ENCODE data around the gene GPR87. TPM values are rescaled to one million over a fixed set of nuclear protein-coding genes. Genes with fewer than 3 reads are reported as not detected.

The GPR87 gene
- polyA plus RNA-seq, 4 donors: not detected

- no peaks in the 10 kb centered on the region for H3K27me3 ChIP-seq (ENCODE audit: control insufficient read depth in 3 of 3, insufficient read depth in 3 of 3, low read length in 3 of 3)
- no peaks in the 10 kb centered on the region for H3K9me3 ChIP-seq (ENCODE audit: control insufficient read depth in 2 of 2, insufficient read depth in 1 of 2, low read depth in 1 of 2, low read length in 1 of 2)
- no peak for FAIRE-seq
- no peak overlapping the region for H3K4me3 ChIP-seq (ENCODE audit: low read depth in 1 of 3, low read length in 3 of 3)
- no peak for DNase-seq
- no peaks in the 10 kb centered on the region for H3K36me3 ChIP-seq (ENCODE audit: control insufficient read depth in 3 of 3, insufficient read depth in 2 of 3, low read depth in 1 of 3, low read length in 3 of 3)
- no peaks in the 10 kb centered on the region for H3K4me1 ChIP-seq (ENCODE audit: control insufficient read depth in 3 of 3, insufficient read depth in 2 of 3, low read depth in 1 of 3, low read length in 2 of 3)
- H3K27ac ChIP-seq (ENCODE audit: low read depth in 1 of 3, low read length in 2 of 3): no peak overlapping the region
- WGBS, 3 donors: 72 to 77% (median 75%) methylated on average over 3 of the region's 3 CpGs
These were observed 29.7 kb upstream of the GPR87 start for GRCh38 chr3:151346292-151346691.

- WGBS, 3 donors: 37 to 51% (median 42%) methylated on average over 2 of the region's 2 CpGs
- DNase-seq (peak; percentile 36 to 44), FAIRE-seq (no peak)
- no peaks in the 10 kb centered on the region for H3K9me3 ChIP-seq (ENCODE audit: control insufficient read depth in 2 of 2, insufficient read depth in 1 of 2, low read depth in 1 of 2, low read length in 1 of 2)
- H3K4me1 ChIP-seq (ENCODE audit: control insufficient read depth in 3 of 3, insufficient read depth in 2 of 3, low read depth in 1 of 3, low read length in 2 of 3): no peaks in the 10 kb centered on the region
- no peak overlapping the region for H3K27ac ChIP-seq (ENCODE audit: low read depth in 1 of 3, low read length in 2 of 3)
- H3K4me3 ChIP-seq (ENCODE audit: low read depth in 1 of 3, low read length in 3 of 3): no peak overlapping the region
- H3K36me3 ChIP-seq (ENCODE audit: control insufficient read depth in 3 of 3, insufficient read depth in 2 of 3, low read depth in 1 of 3, low read length in 3 of 3): no peaks in the 10 kb centered on the region
- H3K27me3 ChIP-seq (ENCODE audit: control insufficient read depth in 3 of 3, insufficient read depth in 3 of 3, low read length in 3 of 3): no peaks in the 10 kb centered on the region
These were observed 29.2 kb upstream of the GPR87 start for GRCh38 chr3:151345859-151346258.

GRCh38 chr3:151331696-151332095, 15.1 kb upstream of the GPR87 start:
- Histone ChIP-seq H3K9me3 (ENCODE audit: control insufficient read depth in 2 of 2, insufficient read depth in 1 of 2, low read depth in 1 of 2, low read length in 1 of 2) (no peaks in the 10 kb centered on the region), H3K36me3 (ENCODE audit: control insufficient read depth in 3 of 3, insufficient read depth in 2 of 3, low read depth in 1 of 3, low read length in 3 of 3) (no peaks in the 10 kb centered on the region), H3K27ac (ENCODE audit: low read depth in 1 of 3, low read length in 2 of 3) (no peak overlapping the region), H3K27me3 (ENCODE audit: control insufficient read depth in 3 of 3, insufficient read depth in 3 of 3, low read length in 3 of 3) (no peaks in the 10 kb centered on the region), H3K4me3 (ENCODE audit: low read depth in 1 of 3, low read length in 3 of 3) (no peak overlapping the region), H3K4me1 (ENCODE audit: control insufficient read depth in 3 of 3, insufficient read depth in 2 of 3, low read depth in 1 of 3, low read length in 2 of 3) (no peaks in the 10 kb centered on the region)
- no peak for FAIRE-seq
- WGBS, 3 donors: 88 to 89% (median 89%) methylated on average over 2 of the region's 2 CpGs
- no peak for DNase-seq

- H3K9me3 ChIP-seq (ENCODE audit: control insufficient read depth in 2 of 2, insufficient read depth in 1 of 2, low read depth in 1 of 2, low read length in 1 of 2): no peaks in the 10 kb centered on the region
- no peak overlapping the region for H3K4me3 ChIP-seq (ENCODE audit: low read depth in 1 of 3, low read length in 3 of 3)
- no peaks in the 10 kb centered on the region for H3K36me3 ChIP-seq (ENCODE audit: control insufficient read depth in 3 of 3, insufficient read depth in 2 of 3, low read depth in 1 of 3, low read length in 3 of 3)
- no peak for FAIRE-seq
- no peaks in the 10 kb centered on the region for H3K27me3 ChIP-seq (ENCODE audit: control insufficient read depth in 3 of 3, insufficient read depth in 3 of 3, low read length in 3 of 3)
- H3K4me1 ChIP-seq (ENCODE audit: control insufficient read depth in 3 of 3, insufficient read depth in 2 of 3, low read depth in 1 of 3, low read length in 2 of 3): no peaks in the 10 kb centered on the region
- no peak for DNase-seq
- H3K27ac ChIP-seq (ENCODE audit: low read depth in 1 of 3, low read length in 2 of 3): no peak overlapping the region
These were observed 14.3 kb upstream of the GPR87 start for GRCh38 chr3:151330899-151331298.

GRCh38 chr3:151330379-151330778, 13.8 kb upstream of the GPR87 start:
- Histone ChIP-seq H3K27ac (ENCODE audit: low read depth in 1 of 3, low read length in 2 of 3) (no peak overlapping the region), H3K9me3 (ENCODE audit: control insufficient read depth in 2 of 2, insufficient read depth in 1 of 2, low read depth in 1 of 2, low read length in 1 of 2) (no peaks in the 10 kb centered on the region), H3K36me3 (ENCODE audit: control insufficient read depth in 3 of 3, insufficient read depth in 2 of 3, low read depth in 1 of 3, low read length in 3 of 3) (no peaks in the 10 kb centered on the region), H3K4me3 (ENCODE audit: low read depth in 1 of 3, low read length in 3 of 3) (no peak overlapping the region), H3K27me3 (ENCODE audit: control insufficient read depth in 3 of 3, insufficient read depth in 3 of 3, low read length in 3 of 3) (no peaks in the 10 kb centered on the region), H3K4me1 (ENCODE audit: control insufficient read depth in 3 of 3, insufficient read depth in 2 of 3, low read depth in 1 of 3, low read length in 2 of 3) (no peaks in the 10 kb centered on the region)
- 72 to 80% (median 72%) methylated on average over 4 of the region's 4 CpGs for WGBS, 3 donors
- DNase-seq (no peak), FAIRE-seq (no peak)

- no peaks in the 10 kb centered on the region for H3K9me3 ChIP-seq (ENCODE audit: control insufficient read depth in 2 of 2, insufficient read depth in 1 of 2, low read depth in 1 of 2, low read length in 1 of 2)
- no peak for DNase-seq
- H3K27me3 ChIP-seq (ENCODE audit: control insufficient read depth in 3 of 3, insufficient read depth in 3 of 3, low read length in 3 of 3): no peaks in the 10 kb centered on the region
- peak within 1 kb of the TSS in 1 of 3 donors; percentile 9 for H3K4me3 ChIP-seq (ENCODE audit: low read depth in 1 of 3, low read length in 3 of 3)
- H3K27ac ChIP-seq (ENCODE audit: low read depth in 1 of 3, low read length in 2 of 3): no peak within 1 kb of the TSS
- FAIRE-seq: peak; percentile 67
- 84 to 97% (median 96%) methylated on average over 1 of the region's 1 CpG for WGBS, 3 donors
- H3K4me1 ChIP-seq (ENCODE audit: control insufficient read depth in 3 of 3, insufficient read depth in 2 of 3, low read depth in 1 of 3, low read length in 2 of 3): no peaks in the 10 kb centered on the region
- H3K36me3 ChIP-seq (ENCODE audit: control insufficient read depth in 3 of 3, insufficient read depth in 2 of 3, low read depth in 1 of 3, low read length in 3 of 3): no peaks in the 10 kb centered on the region
These were observed 12.7 kb upstream of the GPR87 start, which contains the start of gene P2RY13 for GRCh38 chr3:151329363-151329762. TSS of gene P2RY13 (minus strand) at chr3:151329549. CDS start at chr3:151329528, 21 bp downstream.

- H3K9me3 ChIP-seq (ENCODE audit: control insufficient read depth in 2 of 2, insufficient read depth in 1 of 2, low read depth in 1 of 2, low read length in 1 of 2): no peaks in the 10 kb centered on the region
- H3K27ac ChIP-seq (ENCODE audit: low read depth in 1 of 3, low read length in 2 of 3): no peak overlapping the region
- no peaks in the 10 kb centered on the region for H3K36me3 ChIP-seq (ENCODE audit: control insufficient read depth in 3 of 3, insufficient read depth in 2 of 3, low read depth in 1 of 3, low read length in 3 of 3)
- H3K4me1 ChIP-seq (ENCODE audit: control insufficient read depth in 3 of 3, insufficient read depth in 2 of 3, low read depth in 1 of 3, low read length in 2 of 3): no peaks in the 10 kb centered on the region
- peak overlapping the region in 1 of 3 donors; percentile 9 for H3K4me3 ChIP-seq (ENCODE audit: low read depth in 1 of 3, low read length in 3 of 3)
- FAIRE-seq (no peak), DNase-seq (no peak)
- H3K27me3 ChIP-seq (ENCODE audit: control insufficient read depth in 3 of 3, insufficient read depth in 3 of 3, low read length in 3 of 3): no peaks in the 10 kb centered on the region
- WGBS, 3 donors: 51 to 56% (median 55%) methylated on average over 10 of the region's 10 CpGs
These were observed 11.8 kb upstream of the GPR87 start for GRCh38 chr3:151328298-151328995.

- FAIRE-seq: no peak
- DNase-seq: peak; percentile 6 to 13
- no peaks in the 10 kb centered on the region for H3K36me3 ChIP-seq (ENCODE audit: control insufficient read depth in 3 of 3, insufficient read depth in 2 of 3, low read depth in 1 of 3, low read length in 3 of 3)
- 8 to 19% (median 16%) methylated on average over 3 of the region's 3 CpGs for WGBS, 3 donors
- no peaks in the 10 kb centered on the region for H3K27me3 ChIP-seq (ENCODE audit: control insufficient read depth in 3 of 3, insufficient read depth in 3 of 3, low read length in 3 of 3)
- H3K4me3 ChIP-seq (ENCODE audit: low read depth in 1 of 3, low read length in 3 of 3): no peak overlapping the region
- no peaks in the 10 kb centered on the region for H3K4me1 ChIP-seq (ENCODE audit: control insufficient read depth in 3 of 3, insufficient read depth in 2 of 3, low read depth in 1 of 3, low read length in 2 of 3)
- H3K27ac ChIP-seq (ENCODE audit: low read depth in 1 of 3, low read length in 2 of 3): no peak overlapping the region
- H3K9me3 ChIP-seq (ENCODE audit: control insufficient read depth in 2 of 2, insufficient read depth in 1 of 2, low read depth in 1 of 2, low read length in 1 of 2): no peaks in the 10 kb centered on the region
These were observed 11.1 kb upstream of the GPR87 start for GRCh38 chr3:151327571-151328198.
